ENCODE measurements around the gene KIAA0040.

- TF ChIP-seq POLR2A (IDR thresholded peaks at IDR 0.05) = no peak
- TF ChIP-seq CTCF (IDR thresholded peaks at IDR 0.05) = no peak
Measured at GRCh38 chr1:175198332-175198731, 5.8 kb upstream of the KIAA0040 start.
